KOPT-K1 (cell line): ENCODE data around the gene TXNDC11.

Experiments used
- H3K27ac ChIP-seq: fragments of 200-600 bp; sonication (generic); 2 replicates; pipeline ENCODE4 v1.5.1; 2016; ENCODE audit warnings: antibody characterized with exemption, mild to moderate bottlenecking, low read depth, low read length; ENCODE audit not compliant: poor library complexity, severe bottlenecking
- H3K36me3 ChIP-seq: fragments of 200-600 bp; sonication (generic); 2 replicates; pipeline ENCODE4 v1.5.1; 2017; ENCODE audit warnings: antibody characterized with exemption, mild to moderate bottlenecking, low read length, moderate library complexity; ENCODE audit not compliant: insufficient read depth
- H3K9me3 ChIP-seq: fragments of 200-600 bp; sonication (generic); 2 replicates; pipeline ENCODE4 v1.5.1; 2017; ENCODE audit warnings: antibody characterized with exemption, low read length, mild to moderate bottlenecking; ENCODE audit not compliant: insufficient read depth, poor library complexity, severe bottlenecking

TXNDC11 gene

GRCh38 chr16:11657556-11657955 lies 85.1 kb downstream of the TXNDC11 start:
- no peaks in the 10 kb centered on the region for H3K36me3 ChIP-seq
- H3K9me3 ChIP-seq = no peaks in the 10 kb centered on the region
- H3K27ac ChIP-seq = no peak overlapping the region

- Histone ChIP-seq H3K9me3 (no peaks in the 10 kb centered on the region), H3K27ac (no peak overlapping the region), H3K36me3 (no peaks in the 10 kb centered on the region)
Measured at GRCh38 chr16:11655655-11656054, 87.0 kb downstream of the TXNDC11 start.

- H3K27ac ChIP-seq = no peak overlapping the region
- no peaks in the 10 kb centered on the region for H3K9me3 ChIP-seq
- no peaks in the 10 kb centered on the region for H3K36me3 ChIP-seq
Measured at GRCh38 chr16:11651796-11652195, 90.9 kb downstream of the TXNDC11 start.

- Histone ChIP-seq H3K36me3 (no peaks in the 10 kb centered on the region), H3K9me3 (no peaks in the 10 kb centered on the region), H3K27ac (no peak overlapping the region)
Measured at GRCh38 chr16:11650641-11651591, 91.7 kb downstream of the TXNDC11 start.

GRCh38 chr16:11649276-11649675 lies 93.4 kb downstream of the TXNDC11 start:
- H3K27ac ChIP-seq = no peak overlapping the region
- H3K36me3 ChIP-seq = no peaks in the 10 kb centered on the region
- H3K9me3 ChIP-seq = no peaks in the 10 kb centered on the region

GRCh38 chr16:11642765-11643116 lies 99.9 kb downstream of the TXNDC11 start:
- H3K27ac ChIP-seq = no peak overlapping the region
- H3K36me3 ChIP-seq = no peaks in the 10 kb centered on the region
- no peaks in the 10 kb centered on the region for H3K9me3 ChIP-seq

GRCh38 chr16:11640987-11641817 lies 101.5 kb downstream of the TXNDC11 start:
- Histone ChIP-seq H3K27ac (no peak overlapping the region), H3K36me3 (no peaks in the 10 kb centered on the region), H3K9me3 (no peaks in the 10 kb centered on the region)

- Histone ChIP-seq H3K27ac (no peak overlapping the region), H3K9me3 (no peaks in the 10 kb centered on the region), H3K36me3 (no peaks in the 10 kb centered on the region)
Measured at GRCh38 chr16:11639925-11640899, 102.4 kb downstream of the TXNDC11 start.

GRCh38 chr16:11639008-11639562 lies 103.6 kb downstream of the TXNDC11 start:
- Histone ChIP-seq H3K36me3 (no peaks in the 10 kb centered on the region), H3K27ac (no peak overlapping the region), H3K9me3 (no peaks in the 10 kb centered on the region)

- Histone ChIP-seq H3K9me3 (no peaks in the 10 kb centered on the region), H3K36me3 (no peaks in the 10 kb centered on the region), H3K27ac (no peak overlapping the region)
Measured at GRCh38 chr16:11638140-11638539, 104.5 kb downstream of the TXNDC11 start.

- Histone ChIP-seq H3K36me3 (no peaks in the 10 kb centered on the region), H3K9me3 (no peaks in the 10 kb centered on the region), H3K27ac (no peak overlapping the region)
Measured at GRCh38 chr16:11637320-11637719, 105.3 kb downstream of the TXNDC11 start.

- Histone ChIP-seq H3K27ac (no peak overlapping the region), H3K9me3 (no peaks in the 10 kb centered on the region)
Measured at GRCh38 chr16:11636172-11636721, 106.4 kb downstream of the TXNDC11 start.

GRCh38 chr16:11635679-11636171 lies 106.9 kb downstream of the TXNDC11 start:
- Histone ChIP-seq H3K9me3 (no peaks in the 10 kb centered on the region), H3K36me3 (no peaks in the 10 kb centered on the region), H3K27ac (no peak overlapping the region)

More at GRCh38 chr16:11636172-11636721, 106.4 kb downstream of the TXNDC11 start:
- no peaks in the 10 kb centered on the region for H3K36me3 ChIP-seq

- H3K27ac ChIP-seq = no peak overlapping the region
- no peaks in the 10 kb centered on the region for H3K9me3 ChIP-seq
- H3K36me3 ChIP-seq = no peaks in the 10 kb centered on the region
Measured at GRCh38 chr16:11635113-11635652, 107.5 kb downstream of the TXNDC11 start.
